Stimulated activated CD4-positive, alpha-beta T cell treated with anti-CD3 and anti-CD28 coated beads, Interleukin-15, amount 100 ng/mL, for 24 hours (primary cell): Measurements from ENCODE around the gene WFIKKN1.

ENCODE experiments used
- DNase-seq: peaks from one replicate; pipeline ENCODE4 v3.0.0-alpha.2; 2020

Gene WFIKKN1

GRCh38 chr16:659618-660017 lies 28.8 kb downstream of the WFIKKN1 start:
- no peak for DNase-seq

GRCh38 chr16:660132-660458 lies 29.3 kb downstream of the WFIKKN1 start:
- no peak for DNase-seq

GRCh38 chr16:660459-661183 lies 29.8 kb downstream of the WFIKKN1 start:
- peak; percentile 82 for DNase-seq

GRCh38 chr16:661184-661821 lies 30.5 kb downstream of the WFIKKN1 start:
- DNase-seq, result no peak

GRCh38 chr16:662095-662494 lies 31.3 kb downstream of the WFIKKN1 start:
- no peak for DNase-seq

GRCh38 chr16:662597-662996 lies 31.8 kb downstream of the WFIKKN1 start:
- DNase-seq, result no peak

- DNase-seq, result no peak
Observed at GRCh38 chr16:666572-666971, 35.8 kb downstream of the WFIKKN1 start.

- no peak for DNase-seq
Observed at GRCh38 chr16:667113-667779, 36.5 kb downstream of the WFIKKN1 start.

- peak; percentile 97 for DNase-seq
Observed at GRCh38 chr16:667780-668518, 37.2 kb downstream of the WFIKKN1 start, which contains the start of gene RHOT2. RHOT2 (plus strand) TSS chr16:668132; CDS start chr16:668200, 68 bp downstream.

GRCh38 chr16:668519-669171 lies 37.9 kb downstream of the WFIKKN1 start:
- DNase-seq, result no peak

- no peak for DNase-seq
Observed at GRCh38 chr16:669666-670065, 38.9 kb downstream of the WFIKKN1 start.

GRCh38 chr16:670485-671352 lies 39.9 kb downstream of the WFIKKN1 start:
- no peak for DNase-seq

GRCh38 chr16:671353-672131 lies 40.8 kb downstream of the WFIKKN1 start:
- DNase-seq, result no peak

GRCh38 chr16:672371-672770 lies 41.6 kb downstream of the WFIKKN1 start:
- no peak for DNase-seq

GRCh38 chr16:672851-673250 lies 42.1 kb downstream of the WFIKKN1 start:
- DNase-seq, result no peak

- no peak for DNase-seq
Observed at GRCh38 chr16:673399-673991, 42.7 kb downstream of the WFIKKN1 start.

- no peak for DNase-seq
Observed at GRCh38 chr16:674214-674881, 43.6 kb downstream of the WFIKKN1 start.

- peak; percentile 40 for DNase-seq
Observed at GRCh38 chr16:674968-675883, 44.4 kb downstream of the WFIKKN1 start, which contains the start of gene RHBDL1. RHBDL1 (plus strand) TSS chr16:675671; CDS start chr16:675791, 120 bp downstream.
